GM21515 (cell line): ENCODE measurements around the gene RAPGEF4.
"Not testable (repeated sequence)": the region's sequence is repeated elsewhere in the genome, so short reads cannot be mapped to it uniquely, and the experiment has no call there.

Experiments
- ATAC-seq: cut with Tn5 transposase; IDR thresholded peaks from one replicate; pipeline ENCODE4 v1.9.1; 2021; ENCODE audit not compliant: unreplicated experiment

Gene RAPGEF4

GRCh38 chr2:172770887-172771286, 35.2 kb downstream of the RAPGEF4 start:
- no peak for ATAC-seq

- ATAC-seq: no peak
Measured at GRCh38 chr2:172772633-172773032, 37.0 kb downstream of the RAPGEF4 start.

GRCh38 chr2:172774302-172774701, 38.7 kb downstream of the RAPGEF4 start:
- no peak for ATAC-seq

GRCh38 chr2:172775319-172775718, 39.7 kb downstream of the RAPGEF4 start:
- no peak for ATAC-seq

GRCh38 chr2:172777431-172777830, 41.8 kb downstream of the RAPGEF4 start:
- ATAC-seq: no peak

- no peak for ATAC-seq
Measured at GRCh38 chr2:172782506-172783164, 47.0 kb downstream of the RAPGEF4 start.

- ATAC-seq: no peak
Measured at GRCh38 chr2:172783165-172783898, 47.7 kb downstream of the RAPGEF4 start.

GRCh38 chr2:172788871-172789270, 53.2 kb downstream of the RAPGEF4 start:
- no peak for ATAC-seq

GRCh38 chr2:172790404-172790803, 54.8 kb downstream of the RAPGEF4 start:
- no peak for ATAC-seq

- ATAC-seq: no peak
Measured at GRCh38 chr2:172791953-172792352, 56.3 kb downstream of the RAPGEF4 start.

GRCh38 chr2:172792711-172793110, 57.1 kb downstream of the RAPGEF4 start:
- ATAC-seq: no peak

GRCh38 chr2:172803308-172803707, 67.7 kb downstream of the RAPGEF4 start:
- not testable (repeated sequence) for ATAC-seq

- no peak for ATAC-seq
Measured at GRCh38 chr2:172804423-172804822, 68.8 kb downstream of the RAPGEF4 start.

- ATAC-seq: no peak
Measured at GRCh38 chr2:172806493-172806892, 70.8 kb downstream of the RAPGEF4 start.

- no peak for ATAC-seq
Measured at GRCh38 chr2:172806996-172807395, 71.4 kb downstream of the RAPGEF4 start.

- no peak for ATAC-seq
Measured at GRCh38 chr2:172808156-172808555, 72.5 kb downstream of the RAPGEF4 start.

GRCh38 chr2:172811027-172811426, 75.4 kb downstream of the RAPGEF4 start:
- ATAC-seq: no peak

GRCh38 chr2:172812158-172812744, 76.6 kb downstream of the RAPGEF4 start:
- no peak for ATAC-seq

- no peak for ATAC-seq
Measured at GRCh38 chr2:172813314-172813888, 77.8 kb downstream of the RAPGEF4 start.

- no peak for ATAC-seq
Measured at GRCh38 chr2:172817411-172817810, 81.8 kb downstream of the RAPGEF4 start.

- ATAC-seq: no peak
Measured at GRCh38 chr2:172819943-172820342, 84.3 kb downstream of the RAPGEF4 start.
